HG03064 (cell line): ENCODE results near the gene ERF.

Experiments used
- ATAC-seq: cut with Tn5 transposase; IDR thresholded peaks from one replicate; pipeline ENCODE4 v1.9.1; 2021; ENCODE audit warnings: low read depth; ENCODE audit not compliant: unreplicated experiment

ERF gene

DNA sequence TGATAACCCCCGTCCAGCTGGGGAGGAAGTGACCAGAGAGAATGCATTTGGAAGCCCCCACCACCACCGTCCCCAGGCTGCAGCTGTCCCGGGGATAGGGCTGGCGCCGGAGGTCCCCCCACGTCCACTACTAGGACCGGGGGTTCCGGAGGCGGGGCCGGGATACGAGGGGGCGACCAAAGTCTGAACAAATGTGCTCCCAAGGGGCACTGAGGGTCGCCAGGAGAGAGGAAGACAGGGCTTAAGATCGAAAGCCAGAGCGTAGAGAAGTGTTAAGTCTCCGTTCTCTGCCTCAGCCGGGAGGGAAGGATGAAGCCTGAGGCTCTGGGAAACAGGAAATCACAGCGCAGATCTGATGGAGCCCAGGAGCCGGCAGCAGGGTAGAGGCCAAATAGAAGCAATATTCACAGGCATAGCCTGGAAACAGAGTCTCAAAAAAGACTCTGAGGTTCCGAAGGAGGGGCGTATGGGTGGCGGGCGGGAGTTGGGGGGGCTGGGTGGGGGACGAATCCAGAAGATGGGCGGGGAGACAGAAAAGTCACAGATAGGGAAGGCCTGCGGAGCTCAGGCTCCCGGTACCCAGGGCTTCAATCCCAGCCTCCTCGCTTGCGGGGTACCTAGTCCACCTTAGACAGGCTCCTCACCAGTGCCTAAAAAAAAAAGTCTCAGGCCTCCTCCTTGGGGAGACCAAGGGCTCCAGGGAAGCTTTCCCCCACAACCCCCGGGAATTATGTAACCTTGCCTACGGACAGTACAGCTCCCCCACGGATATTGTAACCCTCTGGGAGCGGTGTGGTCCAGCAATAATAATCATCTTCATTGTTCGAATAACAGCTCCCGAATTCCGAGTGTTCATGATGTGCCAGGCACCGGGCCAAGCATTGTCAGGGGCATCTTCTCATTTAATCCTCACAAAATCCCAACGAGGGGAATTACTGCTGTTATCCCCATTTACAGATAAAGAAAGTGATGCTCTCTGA, 1.1 kb upstream of the ERF start:
- ATAC-seq: no peak

DNA sequence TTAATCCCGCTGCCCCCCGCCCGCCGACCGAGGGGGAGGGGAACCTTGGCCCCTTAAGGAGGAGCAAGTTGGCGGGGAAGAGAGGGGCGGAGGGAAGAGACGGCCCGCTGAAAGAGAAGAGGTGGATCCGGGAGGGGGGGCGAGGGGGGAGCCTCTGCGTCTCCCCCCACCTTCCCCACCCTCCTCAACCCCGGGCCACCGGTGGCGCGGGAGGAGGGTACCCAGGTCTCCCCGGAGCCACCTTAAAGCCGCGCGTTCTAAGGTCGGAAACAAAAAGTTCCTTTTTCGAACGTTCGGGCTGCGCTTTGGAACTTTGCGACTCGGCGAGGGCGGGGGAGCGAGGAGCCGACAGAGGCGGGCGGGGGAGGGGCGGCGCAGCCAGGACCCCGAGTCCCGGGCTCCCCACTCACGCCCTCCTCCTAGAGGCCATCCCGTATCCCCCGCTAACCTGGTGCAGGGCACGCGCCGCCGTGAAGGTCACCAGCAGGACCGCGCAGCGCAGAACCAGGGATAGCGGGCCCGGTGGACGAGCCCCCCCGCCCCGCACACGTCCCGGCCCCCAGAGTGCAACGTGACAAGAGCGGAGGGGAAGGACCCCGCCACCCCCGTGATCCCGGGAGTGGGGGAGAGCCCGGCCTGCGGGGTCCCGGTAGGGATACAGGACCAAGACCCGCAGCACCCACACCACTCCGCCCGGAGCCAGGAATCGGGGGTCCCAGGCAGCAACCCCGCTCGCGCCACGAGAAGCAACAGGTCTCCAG, 659 bp downstream of the ERF start:
- ATAC-seq: no peak

DNA sequence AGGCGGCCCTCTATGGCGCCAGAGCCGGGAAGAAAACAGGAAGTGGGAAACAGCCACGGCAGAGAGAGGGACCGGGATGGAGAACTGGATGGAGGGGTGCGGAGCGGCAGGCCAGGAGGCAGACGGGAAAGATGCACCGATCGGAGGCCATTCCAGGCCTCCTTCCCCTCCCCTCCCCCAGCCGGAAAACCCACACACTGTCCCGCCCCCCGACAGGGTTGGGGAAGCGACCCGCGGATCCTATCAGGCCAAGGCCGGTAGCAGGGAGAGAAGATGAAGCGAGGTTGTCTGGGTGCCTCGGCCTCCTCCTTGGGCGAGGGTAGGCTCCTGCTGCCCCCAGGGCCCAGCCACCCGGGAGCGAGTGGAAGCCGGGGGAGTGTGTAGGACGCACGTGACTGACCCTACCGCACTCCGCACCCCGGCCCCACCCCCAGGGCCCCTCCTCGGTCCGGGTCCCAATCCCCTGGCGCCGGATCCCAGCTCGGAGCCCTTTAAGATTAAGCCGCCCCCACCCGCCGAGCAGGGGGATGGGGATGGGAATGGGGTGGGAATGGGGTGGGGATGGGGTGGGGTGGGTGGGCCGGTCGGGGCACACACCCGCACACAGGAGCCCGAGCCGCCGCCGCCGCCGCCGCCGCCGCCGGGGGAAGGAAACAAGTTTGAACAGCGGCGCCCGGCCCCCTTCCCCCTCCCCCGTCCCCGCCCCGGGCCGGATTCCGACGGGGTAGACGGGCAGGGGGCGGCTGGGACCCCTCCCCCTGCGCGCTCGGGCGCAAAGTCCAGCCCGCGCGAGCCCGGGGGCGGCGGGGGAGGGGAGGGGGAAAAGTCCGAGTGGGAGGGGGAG, 1.5 kb downstream of the ERF start:
- no peak for ATAC-seq

DNA sequence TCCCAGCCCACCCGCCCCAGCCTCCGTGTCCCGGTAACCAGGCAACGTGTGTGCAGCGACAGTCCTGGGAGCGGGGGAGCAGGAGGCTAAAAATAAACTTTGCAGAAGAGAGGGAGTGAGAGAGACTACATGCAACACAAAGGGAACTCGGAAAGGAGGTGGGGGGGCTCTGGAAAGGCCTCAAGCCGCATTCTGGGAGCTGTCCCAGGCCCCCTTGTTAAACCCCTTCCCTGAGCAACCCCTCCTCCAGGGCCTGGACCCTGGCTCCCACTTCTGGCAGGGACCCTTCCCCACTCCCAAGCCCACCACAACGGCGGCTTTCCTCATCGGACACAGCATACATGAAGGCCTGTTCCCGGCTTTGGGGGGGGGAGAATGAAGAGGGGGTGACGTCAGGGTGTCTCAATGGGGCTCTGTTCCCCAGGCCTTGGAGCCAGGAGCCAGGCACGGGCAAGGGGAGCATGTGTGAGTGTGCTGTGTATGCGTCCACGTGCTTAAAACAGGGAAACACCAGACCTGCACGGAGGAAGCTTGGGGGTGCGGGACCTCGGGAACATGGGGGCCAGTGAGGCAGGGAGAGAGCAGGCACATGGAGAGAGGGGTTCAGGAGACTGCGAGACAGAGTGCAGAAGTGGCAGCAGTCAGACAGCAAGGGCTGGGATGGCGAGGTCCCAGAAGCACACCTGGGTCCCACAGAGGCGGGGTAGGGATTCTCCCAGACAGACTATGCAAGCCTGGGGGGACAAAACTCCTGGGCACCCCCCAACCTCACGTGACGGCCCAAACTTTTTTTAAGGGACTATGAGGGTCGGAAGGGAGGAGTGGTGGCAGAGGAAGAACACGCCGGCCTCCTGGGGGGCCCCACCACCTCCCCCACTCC, 2.3 kb downstream of the ERF start:
- no peak for ATAC-seq

GRCh38 chr19:42251572-42252358, 3.2 kb downstream of the ERF start:
- no peak for ATAC-seq

DNA sequence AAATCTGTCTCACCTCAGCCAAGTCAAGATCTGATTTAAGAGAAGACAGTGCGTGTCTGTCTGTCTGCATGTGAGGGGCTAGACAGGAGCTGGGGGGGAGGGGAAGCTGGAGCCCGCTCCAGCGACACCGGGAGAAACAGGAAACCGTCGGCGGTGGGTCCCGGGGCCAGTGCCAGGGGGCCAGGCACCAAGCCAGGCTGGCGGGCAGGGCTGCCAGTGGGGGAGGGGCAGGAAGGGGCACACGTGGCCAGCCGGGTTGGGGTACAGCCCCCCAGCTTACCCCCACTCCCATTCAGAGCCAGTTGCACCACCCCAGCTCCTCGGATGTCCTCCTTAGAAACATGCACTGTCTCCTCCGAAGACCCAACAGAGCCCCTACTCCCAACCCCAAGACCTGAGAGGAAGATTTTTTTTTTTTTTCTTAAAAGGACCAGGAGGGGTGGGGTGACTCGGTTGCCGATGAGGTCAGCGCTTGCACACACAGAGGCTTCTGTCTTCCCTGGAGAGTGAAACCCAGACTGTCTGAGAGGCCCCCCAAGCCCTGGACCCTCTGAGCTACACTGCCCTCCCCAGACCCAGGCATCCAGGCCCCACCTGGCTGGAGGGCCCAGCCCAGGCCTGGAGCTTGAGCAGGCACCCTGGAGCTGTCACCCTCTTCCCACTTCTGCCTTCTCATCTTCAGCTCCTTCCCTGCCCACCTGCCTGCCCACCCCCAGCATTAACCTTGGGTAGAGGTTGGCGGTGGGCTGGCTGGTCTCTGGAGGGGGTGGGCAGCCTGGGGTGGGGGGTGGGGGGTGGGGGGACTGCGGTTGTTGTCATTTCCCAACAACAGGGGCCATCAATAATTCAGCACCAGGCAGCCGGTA, 4.0 kb downstream of the ERF start:
- no peak for ATAC-seq

- no peak for ATAC-seq
Measured at GRCh38 chr19:42250183-42250665, 4.7 kb downstream of the ERF start.

DNA sequence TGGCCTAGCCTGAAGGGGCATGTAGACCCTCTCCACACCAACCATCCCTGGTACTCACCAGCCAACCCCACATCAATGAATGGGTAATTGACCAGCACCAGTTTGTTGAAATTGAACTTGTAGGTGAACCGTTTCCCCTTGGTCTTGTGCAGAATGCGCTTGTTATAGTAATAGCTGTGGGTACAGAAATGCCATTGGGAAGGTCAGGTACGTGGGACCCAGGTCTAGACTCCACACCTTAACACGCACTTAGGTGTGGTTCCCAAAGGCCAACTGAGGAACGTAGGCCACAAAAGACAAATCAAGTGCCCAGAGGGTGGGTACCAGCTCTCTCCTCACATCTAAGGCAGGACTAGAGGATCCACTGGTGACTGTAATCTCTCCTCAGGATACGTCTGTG, 5.2 kb downstream of the ERF start:
- no peak for ATAC-seq

GRCh38 chr19:42249149-42249750, 5.7 kb downstream of the ERF start:
- ATAC-seq: no peak

GRCh38 chr19:42248270-42249148, 6.4 kb downstream of the ERF start:
- ATAC-seq: no peak

GRCh38 chr19:42247640-42248199, 7.2 kb downstream of the ERF start:
- ATAC-seq: no peak

DNA sequence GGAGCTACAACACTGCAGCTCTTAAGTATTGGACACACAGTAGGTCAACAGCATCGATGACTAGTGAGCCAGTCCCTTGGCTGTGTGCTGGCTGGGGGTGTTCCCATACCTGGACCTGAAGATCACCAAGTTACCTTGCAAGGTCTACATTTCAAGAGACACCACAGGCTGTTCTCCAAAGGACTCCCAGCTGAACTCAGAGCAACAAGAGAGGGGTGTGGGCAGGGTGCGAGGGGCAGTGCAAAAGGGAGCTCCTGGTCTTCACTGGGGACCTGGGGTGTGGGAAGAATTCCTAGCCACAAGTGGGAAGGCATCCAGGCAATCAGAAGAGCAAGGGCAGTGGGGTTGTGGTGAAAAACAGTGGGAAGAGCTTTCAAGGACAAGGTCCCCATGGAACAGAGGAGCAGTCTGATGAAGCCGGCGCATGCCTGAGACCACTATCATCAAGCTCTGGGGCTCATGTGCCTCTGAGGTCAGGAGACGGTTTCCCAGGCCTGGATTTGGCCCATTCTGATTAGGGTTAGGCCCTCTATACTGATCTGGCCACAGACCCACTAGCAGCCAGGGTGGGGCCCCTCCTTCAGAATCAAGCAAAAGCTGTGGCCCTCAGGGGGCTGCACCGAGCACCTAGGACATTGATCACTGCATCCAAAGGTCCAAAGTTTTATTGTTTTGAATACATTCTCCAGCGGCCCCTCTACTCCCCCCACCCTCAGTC, 7.8 kb downstream of the ERF start:
- ATAC-seq: no peak

DNA sequence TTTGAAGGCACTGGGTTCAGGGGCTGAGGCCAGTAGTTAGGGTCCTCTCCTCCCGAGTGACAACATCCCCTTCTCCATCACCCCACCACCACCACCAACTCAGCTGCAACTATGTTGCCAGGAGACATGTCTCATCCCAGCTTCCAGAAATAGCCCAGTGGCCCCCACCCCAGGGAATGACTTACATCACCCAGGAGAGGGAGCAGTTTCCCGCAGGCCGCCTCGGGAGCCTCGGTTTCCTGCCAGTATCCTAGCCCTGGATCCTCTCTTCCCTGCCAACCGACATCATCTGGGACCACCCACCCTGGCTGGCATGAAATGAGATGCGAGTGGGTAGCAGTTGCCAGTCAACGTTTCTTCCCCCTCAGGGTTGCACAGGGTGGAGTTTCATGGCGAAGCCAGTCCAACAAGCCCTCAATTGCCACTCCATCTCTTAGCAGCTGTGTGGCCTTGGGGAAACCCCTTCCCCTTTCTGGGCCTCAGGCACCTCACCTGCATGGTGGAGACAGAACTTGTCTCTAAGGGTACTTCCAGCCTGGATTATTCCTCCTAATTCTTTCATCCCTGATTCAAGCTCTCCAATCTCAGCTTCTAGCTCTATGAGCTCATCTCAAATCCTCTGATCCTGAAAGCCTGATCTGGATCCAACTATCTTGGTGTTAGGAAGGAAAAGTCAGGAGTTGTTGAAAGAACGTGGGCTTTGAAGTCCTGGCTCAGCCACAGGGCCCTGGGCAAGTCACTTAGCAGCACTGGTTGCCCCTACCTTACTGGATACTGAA, 8.6 kb downstream of the ERF start:
- ATAC-seq: no peak

GRCh38 chr19:42245231-42245630, 9.7 kb downstream of the ERF start:
- ATAC-seq: no peak
